HepG2 (cell line): Measurements from ENCODE around the gene CHMP6. TPM values are rescaled to one million over a fixed set of nuclear protein-coding genes. Genes with fewer than 3 reads are reported as not detected.

ENCODE experiments used
- ARNTL ChIP-seq: sonication (generic); formaldehyde crosslinking; IDR thresholded peaks from 2 replicates; pipeline ENCODE4 v1.4.0; 2020; ENCODE audit warnings: mild to moderate bottlenecking, missing genetic modification reagents
- BORCS8-MEF2B ChIP-seq: sonication (generic); formaldehyde crosslinking; IDR thresholded peaks from 2 replicates; pipeline ENCODE4 v1.8.0; 2022; ENCODE audit warnings: mild to moderate bottlenecking, missing genetic modification reagents
- FOXA3 ChIP-seq: IDR thresholded peaks from 2 replicates; pipeline ENCODE4 v1.6.1; 2016; ENCODE audit warnings: missing genetic modification reagents, missing compliant biosample characterization
- HDAC6 ChIP-seq: fragments of 200-600 bp; sonication (generic); IDR thresholded peaks from 2 replicates; pipeline ENCODE4 v1.7.0; 2017; ENCODE audit warnings: mild to moderate bottlenecking, antibody characterized with exemption, low read length, low read depth
- HNRNPLL ChIP-seq: fragments of 200-400 bp; formaldehyde crosslinking; IDR thresholded peaks from 2 replicates; pipeline ENCODE4 v1.6.1; 2017; ENCODE audit warnings: mild to moderate bottlenecking, low read depth, low read length; ENCODE audit not compliant: poor library complexity, severe bottlenecking
- ISX ChIP-seq: sonication (generic); formaldehyde crosslinking; conservative IDR thresholded peaks from 2 replicates; pipeline ENCODE4 v1.5.0; 2020; ENCODE audit warnings: missing genetic modification reagents
- KAT7 ChIP-seq: IDR thresholded peaks from 2 replicates; pipeline ENCODE4 v1.6.1; 2018; ENCODE audit warnings: borderline replicate concordance, missing compliant biosample characterization
- PCBP1 ChIP-seq: fragments of 200-400 bp; formaldehyde crosslinking; IDR thresholded peaks from 2 replicates; pipeline ENCODE4 v1.6.1; 2017; ENCODE audit warnings: mild to moderate bottlenecking, low read depth, low read length, borderline replicate concordance
- ZNF3 ChIP-seq: IDR thresholded peaks from 2 replicates; pipeline ENCODE4 v1.7.0; 2017; ENCODE audit warnings: inconsistent platforms
- ZNF333 ChIP-seq: sonication (generic); formaldehyde crosslinking; IDR thresholded peaks from 2 replicates; pipeline ENCODE4 v1.4.0; 2020; ENCODE audit warnings: mild to moderate bottlenecking, missing genetic modification reagents, borderline replicate concordance
- ZNF552 ChIP-seq: sonication (generic); formaldehyde crosslinking; IDR thresholded peaks from 2 replicates; pipeline ENCODE4 v1.9.0; 2022; ENCODE audit warnings: missing genetic modification reagents, mild to moderate bottlenecking, borderline replicate concordance
- ZNF768 ChIP-seq: sonication (generic); formaldehyde crosslinking; IDR thresholded peaks from 2 replicates; pipeline ENCODE4 v1.4.0; 2020; ENCODE audit warnings: missing genetic modification reagents
- polyA plus RNA-seq, 8 experiments: library from polyadenylated mRNA; depleted of rRNA in 3 of 8; stranded (reverse) in 7 of 8; unstranded in 1 of 8; fragments of >200 nt; fragmentation: Illumina TruSeq in 4 of 8; extraction: Trizol in 4 of 8; gene quantifications; 2 replicates each; pipeline versions ENCODE4 v1.2.1 to v1.2.3, GENCODE V29; 2011 to 2016; ENCODE audit warnings: low read depth in 4 of 8, missing spikeins in 1 of 8, mixed read lengths in 1 of 8; ENCODE audit not compliant: insufficient read depth in 1 of 8
- total RNA-seq, 5 experiments: library from RNA; depleted of rRNA; stranded (reverse); fragments of >200 nt; fragmentation: Illumina TruSeq; extraction: Trizol; gene quantifications; 2 replicates each; pipeline ENCODE4 v1.2.3, GENCODE V29; 2016; ENCODE audit warnings: low read depth in 1 of 5
- TF ChIP-seq, protein P1 (sequence below): sonication (generic); formaldehyde crosslinking; IDR thresholded peaks from 2 replicates; pipeline ENCODE4 v1.5.0; 2020; ENCODE audit warnings: mild to moderate bottlenecking, missing genetic modification reagents, borderline replicate concordance
- TF ChIP-seq, protein P2 (sequence below): sonication (generic); formaldehyde crosslinking; IDR thresholded peaks from 2 replicates; pipeline ENCODE4 v1.5.1; 2020; ENCODE audit warnings: mild to moderate bottlenecking, missing genetic modification reagents, borderline replicate concordance
- TF ChIP-seq, protein P3 (sequence below): sonication (generic); formaldehyde crosslinking; IDR thresholded peaks from 2 replicates; pipeline ENCODE4 v1.5.0; 2020; ENCODE audit warnings: mild to moderate bottlenecking, missing genetic modification reagents

The CHMP6 gene
- total and polyA plus RNA-seq, 2 of the 13 experiments (the other 11 are each of a cell fraction or from before 2014, with no cell fraction given) = 11.1 to 24.2 TPM

DNA sequence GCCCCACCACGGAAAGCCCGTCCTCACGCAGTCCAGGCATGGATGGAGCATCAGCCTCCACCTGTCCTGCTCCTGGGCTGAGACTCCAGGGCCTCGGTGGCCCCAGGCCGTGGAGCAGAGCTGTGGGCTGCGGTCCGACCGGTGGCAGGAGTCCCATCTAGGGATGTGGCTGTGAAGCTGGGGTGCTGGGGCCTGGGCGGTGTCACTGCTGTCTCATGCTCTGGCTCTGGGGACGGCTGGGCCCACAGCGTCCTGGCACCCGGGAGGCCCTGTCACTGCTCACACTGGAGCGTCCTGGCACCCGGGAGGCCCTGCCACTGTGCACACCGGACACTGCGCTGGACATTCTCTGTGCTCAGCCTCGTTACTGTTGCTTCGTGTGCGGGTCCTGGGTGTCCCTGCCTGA lies 51.7 kb downstream of the CHMP6 start (continued):
- TF ChIP-seq, protein P1, sequence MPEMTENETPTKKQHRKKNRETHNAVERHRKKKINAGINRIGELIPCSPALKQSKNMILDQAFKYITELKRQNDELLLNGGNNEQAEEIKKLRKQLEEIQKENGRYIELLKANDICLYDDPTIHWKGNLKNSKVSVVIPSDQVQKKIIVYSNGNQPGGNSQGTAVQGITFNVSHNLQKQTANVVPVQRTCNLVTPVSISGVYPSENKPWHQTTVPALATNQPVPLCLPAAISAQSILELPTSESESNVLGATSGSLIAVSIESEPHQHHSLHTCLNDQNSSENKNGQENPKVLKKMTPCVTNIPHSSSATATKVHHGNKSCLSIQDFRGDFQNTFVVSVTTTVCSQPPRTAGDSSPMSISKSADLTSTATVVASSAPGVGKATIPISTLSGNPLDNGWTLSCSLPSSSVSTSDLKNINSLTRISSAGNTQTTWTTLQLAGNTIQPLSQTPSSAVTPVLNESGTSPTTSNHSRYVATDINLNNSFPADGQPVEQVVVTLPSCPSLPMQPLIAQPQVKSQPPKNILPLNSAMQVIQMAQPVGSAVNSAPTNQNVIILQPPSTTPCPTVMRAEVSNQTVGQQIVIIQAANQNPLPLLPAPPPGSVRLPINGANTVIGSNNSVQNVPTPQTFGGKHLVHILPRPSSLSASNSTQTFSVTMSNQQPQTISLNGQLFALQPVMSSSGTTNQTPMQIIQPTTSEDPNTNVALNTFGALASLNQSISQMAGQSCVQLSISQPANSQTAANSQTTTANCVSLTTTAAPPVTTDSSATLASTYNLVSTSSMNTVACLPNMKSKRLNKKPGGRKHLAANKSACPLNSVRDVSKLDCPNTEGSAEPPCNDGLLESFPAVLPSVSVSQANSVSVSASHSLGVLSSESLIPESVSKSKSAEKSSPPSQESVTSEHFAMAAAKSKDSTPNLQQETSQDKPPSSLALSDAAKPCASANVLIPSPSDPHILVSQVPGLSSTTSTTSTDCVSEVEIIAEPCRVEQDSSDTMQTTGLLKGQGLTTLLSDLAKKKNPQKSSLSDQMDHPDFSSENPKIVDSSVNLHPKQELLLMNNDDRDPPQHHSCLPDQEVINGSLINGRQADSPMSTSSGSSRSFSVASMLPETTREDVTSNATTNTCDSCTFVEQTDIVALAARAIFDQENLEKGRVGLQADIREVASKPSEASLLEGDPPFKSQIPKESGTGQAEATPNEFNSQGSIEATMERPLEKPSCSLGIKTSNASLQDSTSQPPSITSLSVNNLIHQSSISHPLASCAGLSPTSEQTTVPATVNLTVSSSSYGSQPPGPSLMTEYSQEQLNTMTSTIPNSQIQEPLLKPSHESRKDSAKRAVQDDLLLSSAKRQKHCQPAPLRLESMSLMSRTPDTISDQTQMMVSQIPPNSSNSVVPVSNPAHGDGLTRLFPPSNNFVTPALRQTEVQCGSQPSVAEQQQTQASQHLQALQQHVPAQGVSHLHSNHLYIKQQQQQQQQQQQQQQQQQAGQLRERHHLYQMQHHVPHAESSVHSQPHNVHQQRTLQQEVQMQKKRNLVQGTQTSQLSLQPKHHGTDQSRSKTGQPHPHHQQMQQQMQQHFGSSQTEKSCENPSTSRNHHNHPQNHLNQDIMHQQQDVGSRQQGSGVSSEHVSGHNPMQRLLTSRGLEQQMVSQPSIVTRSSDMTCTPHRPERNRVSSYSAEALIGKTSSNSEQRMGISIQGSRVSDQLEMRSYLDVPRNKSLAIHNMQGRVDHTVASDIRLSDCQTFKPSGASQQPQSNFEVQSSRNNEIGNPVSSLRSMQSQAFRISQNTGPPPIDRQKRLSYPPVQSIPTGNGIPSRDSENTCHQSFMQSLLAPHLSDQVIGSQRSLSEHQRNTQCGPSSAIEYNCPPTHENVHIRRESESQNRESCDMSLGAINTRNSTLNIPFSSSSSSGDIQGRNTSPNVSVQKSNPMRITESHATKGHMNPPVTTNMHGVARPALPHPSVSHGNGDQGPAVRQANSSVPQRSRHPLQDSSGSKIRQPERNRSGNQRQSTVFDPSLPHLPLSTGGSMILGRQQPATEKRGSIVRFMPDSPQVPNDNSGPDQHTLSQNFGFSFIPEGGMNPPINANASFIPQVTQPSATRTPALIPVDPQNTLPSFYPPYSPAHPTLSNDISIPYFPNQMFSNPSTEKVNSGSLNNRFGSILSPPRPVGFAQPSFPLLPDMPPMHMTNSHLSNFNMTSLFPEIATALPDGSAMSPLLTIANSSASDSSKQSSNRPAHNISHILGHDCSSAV (CRISPR knock-in tag) = no peak
- TF ChIP-seq ISX (no peak), ZNF768 (peak; percentile 62; the same call in 1 of the 2 replicates), ARNTL (CRISPR knock-in tag) (no peak), BORCS8-MEF2B (CRISPR knock-in tag) (no peak), ZNF3 (CRISPR knock-in tag) (no peak), HNRNPLL (peak; percentile 36), FOXA3 (CRISPR knock-in tag) (no peak), ZNF552 (CRISPR knock-in tag) (no peak), HDAC6 (no peak), ZNF333 (CRISPR knock-in tag) (0 out of 2 replicates have a peak, but pooled peaks have one; percentile 68), PCBP1 (no peak), KAT7 (CRISPR knock-in tag) (no peak)
- TF ChIP-seq, protein P2, sequence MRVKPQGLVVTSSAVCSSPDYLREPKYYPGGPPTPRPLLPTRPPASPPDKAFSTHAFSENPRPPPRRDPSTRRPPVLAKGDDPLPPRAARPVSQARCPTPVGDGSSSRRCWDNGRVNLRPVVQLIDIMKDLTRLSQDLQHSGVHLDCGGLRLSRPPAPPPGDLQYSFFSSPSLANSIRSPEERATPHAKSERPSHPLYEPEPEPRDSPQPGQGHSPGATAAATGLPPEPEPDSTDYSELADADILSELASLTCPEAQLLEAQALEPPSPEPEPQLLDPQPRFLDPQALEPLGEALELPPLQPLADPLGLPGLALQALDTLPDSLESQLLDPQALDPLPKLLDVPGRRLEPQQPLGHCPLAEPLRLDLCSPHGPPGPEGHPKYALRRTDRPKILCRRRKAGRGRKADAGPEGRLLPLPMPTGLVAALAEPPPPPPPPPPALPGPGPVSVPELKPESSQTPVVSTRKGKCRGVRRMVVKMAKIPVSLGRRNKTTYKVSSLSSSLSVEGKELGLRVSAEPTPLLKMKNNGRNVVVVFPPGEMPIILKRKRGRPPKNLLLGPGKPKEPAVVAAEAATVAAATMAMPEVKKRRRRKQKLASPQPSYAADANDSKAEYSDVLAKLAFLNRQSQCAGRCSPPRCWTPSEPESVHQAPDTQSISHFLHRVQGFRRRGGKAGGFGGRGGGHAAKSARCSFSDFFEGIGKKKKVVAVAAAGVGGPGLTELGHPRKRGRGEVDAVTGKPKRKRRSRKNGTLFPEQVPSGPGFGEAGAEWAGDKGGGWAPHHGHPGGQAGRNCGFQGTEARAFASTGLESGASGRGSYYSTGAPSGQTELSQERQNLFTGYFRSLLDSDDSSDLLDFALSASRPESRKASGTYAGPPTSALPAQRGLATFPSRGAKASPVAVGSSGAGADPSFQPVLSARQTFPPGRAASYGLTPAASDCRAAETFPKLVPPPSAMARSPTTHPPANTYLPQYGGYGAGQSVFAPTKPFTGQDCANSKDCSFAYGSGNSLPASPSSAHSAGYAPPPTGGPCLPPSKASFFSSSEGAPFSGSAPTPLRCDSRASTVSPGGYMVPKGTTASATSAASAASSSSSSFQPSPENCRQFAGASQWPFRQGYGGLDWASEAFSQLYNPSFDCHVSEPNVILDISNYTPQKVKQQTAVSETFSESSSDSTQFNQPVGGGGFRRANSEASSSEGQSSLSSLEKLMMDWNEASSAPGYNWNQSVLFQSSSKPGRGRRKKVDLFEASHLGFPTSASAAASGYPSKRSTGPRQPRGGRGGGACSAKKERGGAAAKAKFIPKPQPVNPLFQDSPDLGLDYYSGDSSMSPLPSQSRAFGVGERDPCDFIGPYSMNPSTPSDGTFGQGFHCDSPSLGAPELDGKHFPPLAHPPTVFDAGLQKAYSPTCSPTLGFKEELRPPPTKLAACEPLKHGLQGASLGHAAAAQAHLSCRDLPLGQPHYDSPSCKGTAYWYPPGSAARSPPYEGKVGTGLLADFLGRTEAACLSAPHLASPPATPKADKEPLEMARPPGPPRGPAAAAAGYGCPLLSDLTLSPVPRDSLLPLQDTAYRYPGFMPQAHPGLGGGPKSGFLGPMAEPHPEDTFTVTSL = no peak
- TF ChIP-seq, protein P3, sequence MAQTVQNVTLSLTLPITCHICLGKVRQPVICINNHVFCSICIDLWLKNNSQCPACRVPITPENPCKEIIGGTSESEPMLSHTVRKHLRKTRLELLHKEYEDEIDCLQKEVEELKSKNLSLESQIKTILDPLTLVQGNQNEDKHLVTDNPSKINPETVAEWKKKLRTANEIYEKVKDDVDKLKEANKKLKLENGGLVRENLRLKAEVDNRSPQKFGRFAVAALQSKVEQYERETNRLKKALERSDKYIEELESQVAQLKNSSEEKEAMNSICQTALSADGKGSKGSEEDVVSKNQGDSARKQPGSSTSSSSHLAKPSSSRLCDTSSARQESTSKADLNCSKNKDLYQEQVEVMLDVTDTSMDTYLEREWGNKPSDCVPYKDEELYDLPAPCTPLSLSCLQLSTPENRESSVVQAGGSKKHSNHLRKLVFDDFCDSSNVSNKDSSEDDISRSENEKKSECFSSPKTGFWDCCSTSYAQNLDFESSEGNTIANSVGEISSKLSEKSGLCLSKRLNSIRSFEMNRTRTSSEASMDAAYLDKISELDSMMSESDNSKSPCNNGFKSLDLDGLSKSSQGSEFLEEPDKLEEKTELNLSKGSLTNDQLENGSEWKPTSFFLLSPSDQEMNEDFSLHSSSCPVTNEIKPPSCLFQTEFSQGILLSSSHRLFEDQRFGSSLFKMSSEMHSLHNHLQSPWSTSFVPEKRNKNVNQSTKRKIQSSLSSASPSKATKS (CRISPR knock-in tag) = no peak
